GM12878 (cell line): ENCODE measurements around the gene UFC1. TPM values are rescaled to one million over a fixed set of nuclear protein-coding genes. Genes with fewer than 3 reads are reported as not detected.

Source experiments
- ATAC-seq: fragments of 200-7000 bp; cut with Tn5 transposase; 3 replicates; pipeline ENCODE4 v1.9.1; 2020; ENCODE audit warnings: mild to moderate bottlenecking, moderate library complexity
- BruUV-seq: library from RNA; stranded (reverse); fragments of 400-500 nt; replicated peaks from 2 replicates; lab custom pipeline; 2021; lab: Mats Ljungman, UMichigan
- CTCF ChIA-PET: fragments of 300-600 bp; sonication (Branson Sonifier 250); formaldehyde crosslinking; extraction: SDS; loops from one replicate; lab custom pipeline; 2021; ENCODE audit warnings: inconsistent platforms; lab: Yijun Ruan, JAX
- POLR2A ChIA-PET: fragments of 350-600 bp; formaldehyde crosslinking; extraction: SDS; loops from one replicate; lab custom pipeline; 2021; ENCODE audit warnings: inconsistent platforms; lab: Charles Lee
- RAD21 ChIA-PET: fragments of 300-600 bp; sonication (Branson Sonifier 250); formaldehyde crosslinking; loops from one replicate; lab custom pipeline; 2023; ENCODE audit warnings: antibody characterized with exemption; ENCODE audit not compliant: unreplicated experiment; lab: Charles Lee
- SMC1A ChIA-PET: fragments of 300-600 bp; sonication (Branson Sonifier 250); formaldehyde crosslinking; loops from one replicate; lab custom pipeline; 2023; ENCODE audit not compliant: unreplicated experiment, uncharacterized antibody; lab: Charles Lee
- DNase-seq: peaks from one replicate; pipeline ENCODE4 v3.0.0-alpha.2; 2011; ENCODE audit warnings: low read depth, low spot score
- FAIRE-seq: peaks from 3 replicates; lab custom pipeline; 2011; peaks lifted over from hg19 to GRCh38; lab: Jason Lieb, UNC
- H2AFZ ChIP-seq: 2 replicates; pipeline ENCODE4 v1.6.0; 2011; ENCODE audit warnings: low read depth, low read length, control low read depth; ENCODE audit not compliant: control insufficient read depth
- H3K27ac ChIP-seq: 2 replicates; pipeline ENCODE4 v1.5.1; 2011; ENCODE audit warnings: control low read depth; ENCODE audit not compliant: control insufficient read depth, insufficient read depth
- H3K27me3 ChIP-seq, 2 experiments: replicated peaks in 1 of 2; 2 replicates each; pipeline versions ENCODE4 v1.6.0 to v1.6.1; 2011; ENCODE audit warnings: low read length in 1 of 2; ENCODE audit not compliant: control insufficient read depth in 2 of 2, insufficient read depth in 2 of 2
- H3K36me3 ChIP-seq, 2 experiments: 2 replicates each; pipeline ENCODE4 v1.5.1; 2011; ENCODE audit warnings: low read length in 1 of 2; ENCODE audit not compliant: control insufficient read depth in 2 of 2, insufficient read depth in 2 of 2
- H3K4me1 ChIP-seq: 2 replicates; pipeline ENCODE4 v1.6.1; 2011; ENCODE audit warnings: mild to moderate bottlenecking, low read length, moderate library complexity, mixed read lengths; ENCODE audit not compliant: control insufficient read depth, insufficient read depth
- H3K4me2 ChIP-seq: 2 replicates; pipeline ENCODE4 v1.6.0; 2011; ENCODE audit warnings: control low read depth; ENCODE audit not compliant: control insufficient read depth, insufficient read depth
- H3K4me3 ChIP-seq: fragments of 200-600 bp; sonication (generic); 2 replicates; pipeline ENCODE4 v1.5.1; 2016
- H3K79me2 ChIP-seq: 2 replicates; pipeline ENCODE4 v1.6.0; 2011; ENCODE audit warnings: low read length; ENCODE audit not compliant: control insufficient read depth, insufficient read depth
- H3K9ac ChIP-seq: 2 replicates; pipeline ENCODE4 v1.8.0; 2011; ENCODE audit warnings: low read length, control low read depth, mixed read lengths; ENCODE audit not compliant: control insufficient read depth, insufficient read depth
- H3K9me3 ChIP-seq: replicated peaks from 3 replicates; pipeline ENCODE4 v1.5.1; 2011; ENCODE audit warnings: mild to moderate bottlenecking, low read length; ENCODE audit not compliant: control insufficient read depth, insufficient read depth
- H4K20me1 ChIP-seq: 2 replicates; pipeline ENCODE4 v1.6.0; 2011; ENCODE audit not compliant: control insufficient read depth, insufficient read depth
- ATF3 ChIP-seq: IDR thresholded peaks from 2 replicates; pipeline ENCODE4 v1.6.1; 2011; ENCODE audit warnings: low read depth, mild to moderate bottlenecking, low read length, moderate library complexity, borderline replicate concordance; ENCODE audit errors: extremely low read depth
- EGR1 ChIP-seq, 2 experiments: IDR thresholded peaks; 1 replicate in 1 of 2; 2 replicates in 1 of 2; pipeline ENCODE4 v1.6.1; 2011 to 2012; ENCODE audit warnings: low read depth in 2 of 2, low read length in 2 of 2, borderline replicate concordance in 1 of 2, mild to moderate bottlenecking in 1 of 2, moderate library complexity in 1 of 2
- FOS ChIP-seq: IDR thresholded peaks from 3 replicates; pipeline ENCODE4 v1.6.1; 2011; ENCODE audit warnings: borderline replicate concordance; ENCODE audit not compliant: insufficient read length; ENCODE audit errors: extremely low read depth
- HDAC2 ChIP-seq: fragments of 200-600 bp; sonication (generic); IDR thresholded peaks from 2 replicates; pipeline ENCODE4 v1.6.1; 2017
- SIX5 ChIP-seq: IDR thresholded peaks from 2 replicates; pipeline ENCODE4 v1.6.1; 2011; ENCODE audit warnings: mild to moderate bottlenecking, low read depth, low read length, moderate library complexity; ENCODE audit not compliant: severe bottlenecking
- TCF3 ChIP-seq: IDR thresholded peaks from 2 replicates; pipeline ENCODE4 v1.6.1; 2012; ENCODE audit warnings: low read depth, mild to moderate bottlenecking, low read length, borderline replicate concordance; ENCODE audit not compliant: insufficient read depth
- USF1 ChIP-seq: IDR thresholded peaks from 2 replicates; pipeline ENCODE4 v1.6.1; 2011; ENCODE audit warnings: borderline replicate concordance, low read depth, mild to moderate bottlenecking, moderate library complexity, mixed read lengths, low read length; ENCODE audit not compliant: insufficient read depth; ENCODE audit errors: extremely low read length
- YY1 ChIP-seq: IDR thresholded peaks from 2 replicates; pipeline ENCODE4 v1.6.1; 2011; ENCODE audit warnings: low read depth, mild to moderate bottlenecking, low read length
- ZBTB33 ChIP-seq: fragments of 450-650 bp; IDR thresholded peaks from 2 replicates; pipeline ENCODE4 v1.6.1; 2017; ENCODE audit warnings: mild to moderate bottlenecking
- WGBS: methylation state at CpG from one replicate; pipeline ENCODE4 v1.1.6; 2016; ENCODE audit warnings: low lambda C conversion rate; ENCODE audit not compliant: insufficient replicate concordance, insufficient coverage; ENCODE audit errors: missing lambda C conversion rate; 5-methylcytosine and 5-hydroxymethylcytosine counted together
- in situ Hi-C: fragments of 300-500 bp; cut with MboI; formaldehyde crosslinking; loops from 9 replicates; pipeline ENCODE4 v1.14.3; 2018; ENCODE audit warnings: mixed read lengths
- intact Hi-C: fragments of 100-400 bp; cut with micrococcal nuclease; formaldehyde crosslinking; loops from one replicate; pipeline ENCODE4 v1.14.2; 2022; ENCODE audit not compliant: unreplicated experiment
- polyA plus RNA-seq, 11 experiments: library from polyadenylated mRNA; depleted of rRNA in 4 of 11; unstranded in 6 of 11; stranded (reverse) in 5 of 11; fragments of >200 nt; fragmentation: Nextera tagmentation in 4 of 11; fragmentation: Illumina TruSeq in 1 of 11; extraction: Ambion mirVana in 4 of 11; extraction: Trizol in 1 of 11; gene quantifications; 1 replicate in 1 of 11; 2 replicates in 10 of 11; pipeline versions ENCODE4 v1.2.1 to v1.2.3, GENCODE V29; 2011 to 2016; ENCODE audit warnings: inconsistent platforms in 2 of 11, missing spikeins in 2 of 11, low read depth in 1 of 11
- total RNA-seq, 4 experiments: library from RNA; depleted of rRNA in 3 of 4; stranded (reverse); fragments of >200 nt in 3 of 4; fragmentation: Illumina TruSeq in 1 of 4; extraction: Trizol in 1 of 4; gene quantifications; 2 replicates each; pipeline versions ENCODE4 v1.2.1 to v1.2.3, GENCODE V29; 2013 to 2021

UFC1 gene
- total and polyA plus RNA-seq, 10 of the 15 experiments (the other 5 are each of a cell fraction or from before 2014, with no cell fraction given), result 95.9 to 239 (median 151) TPM

- no peak for DNase-seq
- H3K79me2 ChIP-seq, result peaks cover 16% of the 10 kb centered on the region
- POLR2A ChIA-PET, result interaction anchor here (0.7 to 2.0 kb wide), 8 partner anchors 19 to 469 kb away, joined by 3 to 16 read pairs (median 6); partner anchors contain the start of genes ARHGAP30, DEDD and TOMM40L
- peak overlapping the region; percentile 99 for H3K9ac ChIP-seq
- H3K4me2 ChIP-seq, result peak overlapping the region; percentile 36
- peak overlapping the region; percentile 99 for H2AFZ ChIP-seq
- in situ Hi-C loops, result no loop called here
- no peaks in the 10 kb centered on the region for H4K20me1 ChIP-seq
- peaks cover 0 to 6% of the 10 kb centered on the region in 2 experiments for H3K36me3 ChIP-seq
- BruUV-seq, result no TSS peak
- H3K4me1 ChIP-seq, result peaks cover 7% of the 10 kb centered on the region; the same call in 1 of the 2 replicates
- H3K4me3 ChIP-seq, result peak overlapping the region; percentile 89; the same call in 1 of the 2 replicates
- 28% methylated on average over 7 of the region's 9 CpGs for WGBS
- intact Hi-C loops, result no loop called here
- no peak for FAIRE-seq
- peak; percentile 28 for ATAC-seq
- RAD21 ChIA-PET, result interaction anchor here (1.3 to 1.6 kb wide), 3 partner anchors 13 to 107 kb away, joined by 4 to 6 read pairs (median 4); partner anchors contain the start of genes PPOX, TOMM40L and USF1
- SMC1A ChIA-PET, result interaction anchor here (0.7 to 1.6 kb wide), 5 partner anchors 13 to 72 kb away, joined by 3 to 8 read pairs (median 5); partner anchors contain the start of genes DEDD, PPOX and TOMM40L
- TF ChIP-seq HDAC2 (no peak), USF1 (no peak), SIX5 (no peak), TCF3 (no peak), FOS (no peak), ATF3 (no peak), YY1 (no peak), ZBTB33 (no peak), EGR1 (IDR thresholded peaks at IDR 0.05; ENCODE audit: borderline replicate concordance in 1 of 2, low read depth in 2 of 2, low read length in 2 of 2) (no peak)
- TF ChIP-seq, all 136 proteins: peak for 0
- Histone ChIP-seq H3K9me3 (no peaks in the 10 kb centered on the region), H3K27me3 (no peaks in the 10 kb centered on the region), H3K27ac (no peak overlapping the region)
- CTCF ChIA-PET, result interaction anchor here (0.6 to 4.6 kb wide), 4 partner anchors 12 to 85 kb away, joined by 3 to 38 read pairs (median 4); partner anchors contain the start of gene PPOX
Measured at GRCh38 chr1:161153176-161153575, 602 bp upstream of the UFC1 start.
